Tibial artery (tissue), 4 donors: ENCODE results near the gene CELF5.
A peak's percentile ranks its signal among the peaks of the same experiment; 100 is the strongest.

Experiments used
- DNase-seq, 2 donors: peaks; one replicate each; pipeline ENCODE4 v3.0.0-alpha.2; 2019
- H3K27ac ChIP-seq, 2 donors: fragments of 200-600 bp; sonication (generic) in 1 of 2; 1 replicate in 1 of 2; 2 replicates in 1 of 2; pipeline ENCODE4 v1.5.1; 2018 to 2019; ENCODE audit warnings: mild to moderate bottlenecking in 1 of 2
- H3K27me3 ChIP-seq, 2 donors: fragments of 200-600 bp; sonication (generic) in 1 of 2; one replicate each; pipeline versions ENCODE4 v1.5.1 to v1.6.0; 2016 to 2019
- H3K36me3 ChIP-seq, 3 donors: fragments of 200-600 bp; sonication (generic) in 2 of 3; one replicate each; pipeline ENCODE4 v1.5.1; 2016 to 2019; ENCODE audit warnings: mild to moderate bottlenecking in 2 of 3
- H3K4me1 ChIP-seq, 4 donors: fragments of 200-600 bp; sonication (generic) in 2 of 4; 1 replicate in 3 of 4; 2 replicates in 1 of 4; pipeline ENCODE4 v1.5.1; 2016 to 2019
- H3K4me3 ChIP-seq, 2 donors: fragments of 200-600 bp; sonication (generic) in 1 of 2; 1 replicate in 1 of 2; 2 replicates in 1 of 2; pipeline ENCODE4 v1.5.1; 2018 to 2019; ENCODE audit warnings: mild to moderate bottlenecking in 2 of 2
- H3K9me3 ChIP-seq, 3 donors: fragments of 200-600 bp; sonication (generic) in 1 of 3; one replicate each; pipeline ENCODE4 v1.5.1; 2016 to 2019
- intact Hi-C: fragments of 100-400 bp; cut with DNase I; formaldehyde crosslinking; loops from one replicate; pipeline ENCODE4 v1.15.0; 2023; ENCODE audit warnings: low total_unique reads
- TF ChIP-seq, protein P1 (sequence below), 2 experiments: fragments of 200-600 bp in 1 of 2; fragments of 450-650 bp in 1 of 2; IDR thresholded peaks; one replicate each; pipeline ENCODE4 v1.5.1; 2017 to 2019; ENCODE audit warnings: antibody characterized with exemption in 2 of 2, mild to moderate bottlenecking in 1 of 2, moderate library complexity in 1 of 2

The CELF5 gene

DNA sequence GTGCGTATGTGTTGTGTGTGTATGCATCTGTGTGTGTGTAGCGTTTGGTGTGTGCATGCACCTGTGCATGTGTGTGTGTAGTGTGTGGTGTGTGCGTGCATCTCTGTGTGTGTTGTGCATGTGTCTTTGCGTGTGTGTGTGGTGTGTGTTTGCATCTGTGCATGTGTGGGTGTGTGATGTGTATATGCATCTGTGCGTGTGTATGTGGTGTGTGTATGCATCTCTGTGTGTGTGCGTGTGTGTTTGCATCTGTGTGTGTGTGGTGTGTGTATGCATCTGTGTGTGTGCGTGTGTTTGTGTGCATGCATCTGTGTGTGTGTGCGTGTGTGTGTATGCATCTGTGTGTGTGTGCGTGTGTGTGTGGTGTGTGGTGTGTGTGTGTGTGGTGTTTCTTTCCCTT lies 20.6 kb downstream of the CELF5 start:
- H3K9me3 ChIP-seq: no peaks in the 10 kb centered on the region
- no peak overlapping the region for H3K27ac ChIP-seq
- intact Hi-C loops: no loop called here
- peaks cover 0 to 56% of the 10 kb centered on the region in 2 donors for H3K27me3 ChIP-seq
- no peaks in the 10 kb centered on the region for H3K36me3 ChIP-seq
- H3K4me3 ChIP-seq: no peak overlapping the region
- H3K4me1 ChIP-seq: no peaks in the 10 kb centered on the region
- TF ChIP-seq, protein P1, sequence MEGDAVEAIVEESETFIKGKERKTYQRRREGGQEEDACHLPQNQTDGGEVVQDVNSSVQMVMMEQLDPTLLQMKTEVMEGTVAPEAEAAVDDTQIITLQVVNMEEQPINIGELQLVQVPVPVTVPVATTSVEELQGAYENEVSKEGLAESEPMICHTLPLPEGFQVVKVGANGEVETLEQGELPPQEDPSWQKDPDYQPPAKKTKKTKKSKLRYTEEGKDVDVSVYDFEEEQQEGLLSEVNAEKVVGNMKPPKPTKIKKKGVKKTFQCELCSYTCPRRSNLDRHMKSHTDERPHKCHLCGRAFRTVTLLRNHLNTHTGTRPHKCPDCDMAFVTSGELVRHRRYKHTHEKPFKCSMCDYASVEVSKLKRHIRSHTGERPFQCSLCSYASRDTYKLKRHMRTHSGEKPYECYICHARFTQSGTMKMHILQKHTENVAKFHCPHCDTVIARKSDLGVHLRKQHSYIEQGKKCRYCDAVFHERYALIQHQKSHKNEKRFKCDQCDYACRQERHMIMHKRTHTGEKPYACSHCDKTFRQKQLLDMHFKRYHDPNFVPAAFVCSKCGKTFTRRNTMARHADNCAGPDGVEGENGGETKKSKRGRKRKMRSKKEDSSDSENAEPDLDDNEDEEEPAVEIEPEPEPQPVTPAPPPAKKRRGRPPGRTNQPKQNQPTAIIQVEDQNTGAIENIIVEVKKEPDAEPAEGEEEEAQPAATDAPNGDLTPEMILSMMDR (IDR thresholded peaks at IDR 0.05): no peak
- DNase-seq: no peak

DNA sequence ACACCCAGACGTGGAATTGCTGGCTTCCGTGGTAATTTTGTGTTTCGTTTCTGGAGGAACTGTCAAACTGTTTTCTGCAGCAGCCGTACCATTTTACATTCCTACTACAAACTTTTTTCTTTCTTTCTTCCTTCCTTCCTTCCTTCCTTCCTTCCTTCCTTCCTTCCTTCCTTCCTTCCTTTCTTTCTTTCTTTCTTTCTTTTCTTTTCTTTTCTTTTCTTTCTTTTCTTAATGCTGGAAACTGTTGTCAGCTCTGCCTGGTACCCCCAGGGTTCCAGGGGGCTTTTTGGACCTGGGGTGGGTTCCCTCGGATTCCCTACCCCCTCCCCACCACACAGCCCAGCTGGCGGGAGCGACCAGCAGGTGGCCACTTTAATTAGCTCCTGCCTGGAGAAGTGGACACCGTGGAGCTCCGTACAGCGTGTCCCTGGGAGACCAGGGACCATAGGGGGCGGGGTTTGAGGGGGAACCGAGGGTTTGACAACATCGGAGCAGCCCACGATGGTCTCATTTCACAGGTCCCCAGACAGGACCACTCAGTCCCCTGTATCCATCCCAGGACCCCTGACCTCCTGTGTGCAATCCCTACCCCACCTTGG lies 24.4 kb downstream of the CELF5 start:
- intact Hi-C loops: no loop called here
- Histone ChIP-seq H3K9me3 (peaks cover 3 to 13% (median 8%) of the 10 kb centered on the region in 3 donors), H3K36me3 (no peaks in the 10 kb centered on the region), H3K4me1 (no peaks in the 10 kb centered on the region), H3K27me3 (peaks cover 0 to 60% of the 10 kb centered on the region in 2 donors), H3K27ac (no peak overlapping the region), H3K4me3 (no peak overlapping the region)
- DNase-seq: no peak
- TF ChIP-seq, protein P1 (IDR thresholded peaks at IDR 0.05): no peak

DNA sequence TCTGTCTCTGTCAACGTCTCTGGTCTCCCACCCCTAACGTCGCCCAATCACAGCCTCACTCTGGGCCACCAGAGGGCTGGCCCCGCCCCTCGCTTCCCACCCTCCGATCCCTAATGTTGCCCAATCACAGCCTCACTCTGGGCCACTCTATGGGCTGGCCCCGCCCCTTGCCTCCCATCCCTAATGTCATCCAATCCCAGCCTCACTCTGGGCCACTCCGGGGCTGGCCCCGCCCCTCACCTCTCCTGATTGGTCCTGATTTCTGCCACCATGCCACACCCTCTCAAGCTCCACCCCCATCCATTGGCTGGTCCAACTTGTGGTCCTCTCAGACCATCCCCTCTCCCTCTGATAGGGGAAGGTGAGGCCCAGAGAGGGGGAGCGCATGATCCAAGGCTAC lies 24.9 kb downstream of the CELF5 start:
- TF ChIP-seq, protein P1 (IDR thresholded peaks at IDR 0.05): no peak
- no peak for DNase-seq
- Histone ChIP-seq H3K4me3 (no peak overlapping the region), H3K36me3 (no peaks in the 10 kb centered on the region), H3K27me3 (peaks cover 0 to 64% of the 10 kb centered on the region in 2 donors), H3K4me1 (no peaks in the 10 kb centered on the region), H3K27ac (no peak overlapping the region), H3K9me3 (peaks cover 3 to 14% (median 8%) of the 10 kb centered on the region in 3 donors)
- intact Hi-C loops: no loop called here

DNA sequence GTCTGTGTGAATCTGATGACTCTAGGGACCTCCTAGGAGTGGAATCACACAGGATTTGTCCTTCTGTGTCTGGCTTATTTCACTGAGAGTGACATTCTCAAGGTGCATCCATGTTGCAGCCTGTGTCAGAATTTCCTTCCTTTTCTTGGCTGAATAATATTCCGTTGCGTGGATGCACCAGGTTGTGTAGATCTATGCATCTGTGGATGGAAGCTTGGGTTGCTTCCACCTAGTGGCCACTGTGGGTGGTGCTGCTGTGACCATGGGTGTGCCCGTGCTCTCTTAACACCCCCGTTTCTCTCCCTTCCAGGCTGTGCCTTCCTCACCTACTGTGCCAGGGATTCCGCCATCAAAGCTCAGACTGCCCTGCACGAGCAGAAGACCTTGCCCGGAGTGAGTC lies 26.2 kb downstream of the CELF5 start:
- peaks cover 3 to 14% (median 8%) of the 10 kb centered on the region in 3 donors for H3K9me3 ChIP-seq
- H3K4me1 ChIP-seq: no peaks in the 10 kb centered on the region
- H3K36me3 ChIP-seq: no peaks in the 10 kb centered on the region
- H3K27me3 ChIP-seq: peaks cover 0 to 64% of the 10 kb centered on the region in 2 donors
- intact Hi-C loops: no loop called here
- TF ChIP-seq, protein P1 (IDR thresholded peaks at IDR 0.05): peak; percentile 34 to 51
- DNase-seq: no peak
- no peak overlapping the region for H3K4me3 ChIP-seq
- no peak overlapping the region for H3K27ac ChIP-seq

DNA sequence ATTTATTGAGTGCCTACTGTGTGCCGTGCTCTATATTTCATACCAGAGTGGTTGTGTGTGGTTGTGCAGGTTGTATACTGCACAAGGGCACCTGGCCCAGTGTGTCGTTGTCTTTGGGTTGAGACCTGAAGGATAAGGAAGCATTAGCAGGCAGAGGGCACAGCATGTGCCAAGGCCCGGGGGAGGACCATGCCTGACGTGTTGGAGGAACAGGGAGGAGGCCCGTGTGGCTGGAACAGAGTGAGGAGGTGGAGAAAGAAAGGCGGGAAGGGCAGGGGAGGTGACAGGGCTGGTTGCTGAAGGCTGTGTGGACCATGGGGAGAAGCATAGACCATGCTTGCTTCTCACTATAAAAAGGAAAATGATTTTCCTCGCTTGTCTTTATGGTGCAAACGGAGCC lies 26.8 kb downstream of the CELF5 start:
- no peaks in the 10 kb centered on the region for H3K4me1 ChIP-seq
- TF ChIP-seq, protein P1 (IDR thresholded peaks at IDR 0.05): no peak
- H3K36me3 ChIP-seq: no peaks in the 10 kb centered on the region
- no peak for DNase-seq
- H3K27me3 ChIP-seq: peaks cover 0 to 58% of the 10 kb centered on the region in 2 donors
- intact Hi-C loops: no loop called here
- H3K4me3 ChIP-seq: no peak overlapping the region
- peaks cover 3 to 14% (median 8%) of the 10 kb centered on the region in 3 donors for H3K9me3 ChIP-seq
- no peak overlapping the region for H3K27ac ChIP-seq
